ENCODE data around the gene AP3B1. TPM values are rescaled to one million over a fixed set of nuclear protein-coding genes. Genes with fewer than 3 reads are reported as not detected.

AP3B1 gene, protein sequence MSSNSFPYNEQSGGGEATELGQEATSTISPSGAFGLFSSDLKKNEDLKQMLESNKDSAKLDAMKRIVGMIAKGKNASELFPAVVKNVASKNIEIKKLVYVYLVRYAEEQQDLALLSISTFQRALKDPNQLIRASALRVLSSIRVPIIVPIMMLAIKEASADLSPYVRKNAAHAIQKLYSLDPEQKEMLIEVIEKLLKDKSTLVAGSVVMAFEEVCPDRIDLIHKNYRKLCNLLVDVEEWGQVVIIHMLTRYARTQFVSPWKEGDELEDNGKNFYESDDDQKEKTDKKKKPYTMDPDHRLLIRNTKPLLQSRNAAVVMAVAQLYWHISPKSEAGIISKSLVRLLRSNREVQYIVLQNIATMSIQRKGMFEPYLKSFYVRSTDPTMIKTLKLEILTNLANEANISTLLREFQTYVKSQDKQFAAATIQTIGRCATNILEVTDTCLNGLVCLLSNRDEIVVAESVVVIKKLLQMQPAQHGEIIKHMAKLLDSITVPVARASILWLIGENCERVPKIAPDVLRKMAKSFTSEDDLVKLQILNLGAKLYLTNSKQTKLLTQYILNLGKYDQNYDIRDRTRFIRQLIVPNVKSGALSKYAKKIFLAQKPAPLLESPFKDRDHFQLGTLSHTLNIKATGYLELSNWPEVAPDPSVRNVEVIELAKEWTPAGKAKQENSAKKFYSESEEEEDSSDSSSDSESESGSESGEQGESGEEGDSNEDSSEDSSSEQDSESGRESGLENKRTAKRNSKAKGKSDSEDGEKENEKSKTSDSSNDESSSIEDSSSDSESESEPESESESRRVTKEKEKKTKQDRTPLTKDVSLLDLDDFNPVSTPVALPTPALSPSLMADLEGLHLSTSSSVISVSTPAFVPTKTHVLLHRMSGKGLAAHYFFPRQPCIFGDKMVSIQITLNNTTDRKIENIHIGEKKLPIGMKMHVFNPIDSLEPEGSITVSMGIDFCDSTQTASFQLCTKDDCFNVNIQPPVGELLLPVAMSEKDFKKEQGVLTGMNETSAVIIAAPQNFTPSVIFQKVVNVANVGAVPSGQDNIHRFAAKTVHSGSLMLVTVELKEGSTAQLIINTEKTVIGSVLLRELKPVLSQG
- 45.3 and 53.1 TPM in 2 replicates for total RNA-seq

DNA sequence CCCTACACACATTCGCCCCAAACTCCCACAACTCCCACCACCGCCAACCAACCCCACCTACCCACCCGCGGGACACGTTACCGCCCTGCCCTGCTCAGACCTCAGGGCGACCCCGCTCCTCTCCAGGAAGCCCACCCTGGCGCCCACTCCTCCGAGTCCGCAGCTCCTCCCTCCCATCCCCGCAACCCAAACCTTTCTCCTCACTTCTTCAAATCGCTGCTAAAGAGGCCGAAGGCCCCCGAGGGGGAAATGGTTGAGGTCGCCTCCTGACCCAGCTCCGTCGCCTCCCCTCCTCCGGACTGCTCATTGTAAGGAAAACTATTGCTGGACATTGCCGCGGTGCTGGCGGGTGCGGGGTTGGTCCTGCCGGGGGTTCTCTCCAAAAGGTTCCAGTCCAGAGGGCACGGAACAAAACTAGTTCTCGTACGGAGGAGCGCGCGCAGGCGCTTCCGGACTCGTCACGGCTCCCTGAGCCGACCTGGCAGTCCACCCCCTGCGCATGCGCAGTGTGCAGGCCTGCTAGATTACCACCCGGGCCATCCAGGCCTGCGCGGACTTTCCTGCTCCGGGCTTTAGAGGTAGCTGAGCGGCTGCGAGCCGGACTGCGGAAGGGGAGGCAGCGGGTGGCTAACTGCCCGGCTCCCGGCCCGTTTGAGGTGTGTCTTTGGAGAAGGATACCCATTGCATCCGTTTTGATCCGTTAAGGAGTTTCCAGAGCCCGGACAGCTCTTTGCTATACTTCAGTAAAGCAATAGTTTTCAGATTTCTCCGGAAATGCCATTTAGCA, at the start of gene AP3B1:
Gene AP3B1 (minus strand): TSS at position 451 of the 787 bp plus-strand sequence. CDS start 119 bp downstream, at position 332.

Other genes starting within 250 kb of the AP3B1 start
- gene SCAMP1, start 65.9 kb upstream of the AP3B1 start, total RNA-seq, result 107 and 118 TPM in 2 replicates